GM18951 (cell line): ENCODE results near the gene TNFRSF9.
"Not testable (repeated sequence)": the region's sequence is repeated elsewhere in the genome, so short reads cannot be mapped to it uniquely, and the experiment has no call there.

Source experiments
- POLR2A ChIP-seq: IDR thresholded peaks from 4 replicates; pipeline ENCODE4 v1.6.1; 2011; ENCODE audit warnings: mild to moderate bottlenecking; ENCODE audit not compliant: insufficient read length, insufficient read depth; ENCODE audit errors: extremely low read depth
- in situ Hi-C: fragments of 300-500 bp; cut with MboI; formaldehyde crosslinking; loops from one replicate; pipeline ENCODE4 v1.12.0; 2022; ENCODE audit warnings: low sequenced_read_pairs, mixed read lengths, inconsistent platforms; ENCODE audit not compliant: unreplicated experiment

TNFRSF9 gene

DNA sequence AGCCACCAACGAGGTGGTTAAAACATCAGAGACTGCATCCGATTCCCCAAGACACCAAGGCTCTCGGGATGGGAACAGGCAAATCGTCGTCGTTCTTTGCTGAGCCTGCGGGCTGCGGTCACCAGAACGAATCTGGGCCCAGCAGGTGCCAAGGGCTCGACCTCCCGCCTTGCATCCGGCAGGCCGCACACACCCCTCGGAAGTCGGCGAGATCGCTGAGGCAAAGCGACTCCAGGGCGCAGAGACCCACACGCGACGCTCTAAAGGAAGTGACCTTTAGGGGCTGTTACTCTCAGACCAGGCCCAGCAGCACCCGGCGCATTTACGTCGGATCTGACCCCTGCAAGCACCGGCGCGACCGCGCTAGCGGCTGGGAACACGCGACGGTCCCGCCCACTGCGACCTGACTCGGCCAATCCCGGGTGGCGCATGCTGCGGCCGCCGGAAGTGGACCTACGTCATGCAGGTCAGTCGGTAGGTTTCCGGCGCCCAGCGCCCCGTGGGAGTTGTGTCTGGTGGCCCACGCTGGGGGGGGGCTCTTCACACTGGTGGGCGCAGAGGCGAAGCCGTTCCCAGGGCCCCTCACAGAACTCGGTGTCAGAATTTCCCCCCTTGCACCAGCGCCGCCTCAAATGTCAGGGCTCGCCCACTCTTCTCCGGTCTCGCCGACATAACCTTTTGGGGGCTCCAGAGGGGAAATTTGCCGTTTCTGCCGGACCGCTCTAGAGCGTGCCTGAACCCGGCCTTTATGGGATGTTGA lies 13.4 kb upstream of the TNFRSF9 start:
- in situ Hi-C loops = no loop called here
- peak; percentile 85 for TF ChIP-seq POLR2A

DNA sequence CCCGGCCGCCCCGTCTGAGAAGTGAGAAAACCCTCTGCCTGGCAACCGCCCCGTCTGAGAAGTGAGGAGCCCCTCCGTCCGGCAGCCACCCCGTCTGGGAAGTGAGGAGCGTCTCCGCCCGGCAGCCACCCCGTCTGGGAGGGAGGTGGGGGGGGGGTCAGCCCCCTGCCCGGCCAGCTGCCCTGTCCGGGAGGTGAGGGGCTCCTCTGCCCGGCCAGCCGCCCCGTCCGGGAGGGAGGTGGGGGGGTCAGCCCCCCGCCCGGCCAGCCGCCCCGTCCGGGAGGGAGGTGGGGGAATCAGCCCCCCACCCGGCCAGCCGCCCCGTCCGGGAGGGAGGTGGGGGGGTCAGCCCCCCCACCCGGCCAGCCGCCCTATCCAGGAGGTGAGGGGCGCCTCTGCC lies 12.2 kb upstream of the TNFRSF9 start:
- in situ Hi-C loops = not testable (repeated sequence)

DNA sequence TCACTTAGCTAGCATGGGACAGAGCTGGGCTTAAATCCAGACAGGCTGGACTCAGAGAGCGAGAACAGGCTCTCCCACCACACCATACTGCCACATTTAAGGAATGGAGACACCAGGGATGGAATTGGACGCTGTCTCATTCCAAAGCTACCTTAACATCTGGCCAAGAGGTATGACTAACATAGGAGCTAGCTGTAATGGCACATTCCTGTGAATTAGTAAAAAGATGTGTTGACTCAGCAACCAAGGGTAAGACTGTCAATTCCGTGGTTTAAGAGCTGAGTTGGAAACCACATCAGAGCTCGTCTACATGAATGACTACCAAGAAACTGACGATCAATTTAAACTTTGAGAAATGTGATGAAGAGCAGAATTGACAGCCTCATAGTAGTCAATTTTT lies 8.3 kb upstream of the TNFRSF9 start:
- TF ChIP-seq POLR2A = no peak
- in situ Hi-C loops = no loop called here

DNA sequence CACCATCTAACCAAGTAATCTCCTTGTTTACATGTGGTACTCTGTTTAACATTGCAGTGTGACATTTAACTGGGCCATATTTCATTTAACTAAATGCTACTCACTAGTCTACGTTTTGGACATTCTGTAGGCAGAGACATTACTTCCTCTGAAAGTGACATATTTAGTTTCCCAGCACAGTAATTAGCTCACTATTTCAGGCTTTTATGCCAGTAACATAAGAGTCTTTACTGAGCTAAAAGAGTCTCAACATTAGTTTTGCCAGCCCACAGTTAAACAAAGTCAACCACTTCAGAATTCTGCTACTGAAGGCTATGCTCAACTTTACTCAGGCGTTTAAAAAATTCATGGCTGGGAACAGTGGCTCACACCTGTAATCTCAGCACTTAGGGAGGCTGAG lies 2.6 kb upstream of the TNFRSF9 start:
- in situ Hi-C loops = no loop called here

DNA sequence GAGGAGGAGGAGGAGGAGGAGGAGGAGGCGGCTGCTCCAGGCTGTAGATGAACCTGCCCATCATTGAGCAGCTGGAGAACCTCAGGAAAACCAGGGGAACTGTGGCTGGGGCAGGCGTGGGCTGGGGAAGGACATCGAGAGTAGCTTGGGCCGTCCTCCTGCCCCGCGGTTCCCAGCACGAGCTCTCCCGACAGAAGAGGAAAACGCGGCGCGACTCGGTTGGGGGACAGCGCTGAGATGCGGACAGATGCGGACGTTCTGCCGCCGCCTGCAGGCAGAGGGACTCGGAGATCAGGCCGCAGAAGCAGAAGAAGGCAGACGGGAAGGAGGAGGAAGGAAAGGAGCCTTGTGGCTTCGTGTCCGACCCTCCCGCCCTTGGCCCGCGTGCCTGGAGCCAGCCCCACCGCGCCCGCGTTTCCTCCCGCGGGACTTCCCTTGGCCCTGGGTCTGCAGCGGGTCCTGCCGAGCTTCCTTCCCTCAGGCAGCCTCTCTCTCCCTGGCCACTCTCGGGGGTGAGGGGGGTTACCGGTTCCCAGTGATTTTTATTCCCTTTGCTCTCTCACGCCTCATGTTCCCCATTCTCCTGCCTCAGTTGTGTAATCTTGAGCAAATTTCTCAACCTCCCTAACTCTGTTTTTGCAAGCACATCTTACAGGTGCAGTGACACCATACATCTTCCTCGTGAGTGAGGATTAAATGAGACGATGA lies 1.7 kb upstream of the TNFRSF9 start:
- no peak for TF ChIP-seq POLR2A
- in situ Hi-C loops = no loop called here

More for the DNA sequence above, 2.6 kb upstream of the TNFRSF9 start:
- no peak for TF ChIP-seq POLR2A

DNA sequence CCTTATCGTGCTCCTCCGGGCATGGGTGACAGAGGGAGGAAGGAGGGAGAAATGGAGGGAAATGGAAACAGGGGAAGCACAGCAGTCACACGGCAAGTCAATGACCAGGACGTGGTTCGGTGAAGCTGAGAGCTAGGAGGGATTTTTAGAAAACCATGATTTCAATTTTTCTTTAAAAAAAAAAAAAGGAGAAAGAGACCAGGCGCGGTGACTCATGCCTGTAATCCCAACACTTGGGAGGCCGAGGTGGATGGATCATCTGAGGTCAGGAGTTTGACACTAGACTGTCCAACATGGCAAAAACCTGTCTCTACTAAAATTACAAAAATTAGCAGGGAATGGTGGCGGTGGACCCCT lies 776 bp upstream of the TNFRSF9 start:
- in situ Hi-C loops = no loop called here
- no peak for TF ChIP-seq POLR2A

DNA sequence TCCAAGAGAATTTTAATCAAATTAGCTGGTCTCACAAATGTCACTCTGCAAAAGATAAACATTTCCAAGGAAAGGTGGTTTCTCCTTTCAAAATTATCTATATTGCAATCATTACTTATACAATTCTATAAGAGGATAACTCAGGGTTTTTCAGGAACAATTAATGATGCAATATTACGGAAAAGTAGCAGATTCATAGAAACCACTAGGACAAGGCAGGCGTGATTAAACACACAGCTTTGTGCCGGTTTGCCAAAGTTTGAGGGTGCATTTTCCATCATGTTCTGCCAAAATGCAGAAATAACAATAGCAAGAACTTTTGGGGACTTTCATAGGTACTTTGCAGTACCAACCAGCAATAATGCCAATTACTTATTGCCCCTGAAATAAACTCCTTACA lies 605 bp downstream of the TNFRSF9 start:
- no peak for TF ChIP-seq POLR2A
- in situ Hi-C loops = no loop called here

DNA sequence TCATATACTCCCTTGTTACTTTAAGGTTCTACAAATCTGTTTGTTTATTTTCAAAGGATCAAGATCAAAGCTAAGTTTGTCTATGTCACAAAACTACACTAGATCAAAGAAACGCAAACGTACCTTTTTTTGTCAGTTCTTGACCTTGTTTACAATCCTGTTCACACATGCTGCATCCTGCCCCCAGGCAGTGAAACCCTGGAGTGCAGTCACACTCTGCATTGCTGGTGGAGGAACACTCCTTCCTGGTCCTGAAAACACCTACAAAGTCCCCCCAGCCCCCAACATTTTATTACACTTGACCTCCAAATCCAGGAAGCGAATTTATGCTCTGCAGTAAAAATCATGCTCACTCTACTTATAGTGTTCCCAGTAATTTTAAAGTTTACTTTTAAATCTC lies 2.6 kb downstream of the TNFRSF9 start:
- TF ChIP-seq POLR2A = no peak
- in situ Hi-C loops = no loop called here

DNA sequence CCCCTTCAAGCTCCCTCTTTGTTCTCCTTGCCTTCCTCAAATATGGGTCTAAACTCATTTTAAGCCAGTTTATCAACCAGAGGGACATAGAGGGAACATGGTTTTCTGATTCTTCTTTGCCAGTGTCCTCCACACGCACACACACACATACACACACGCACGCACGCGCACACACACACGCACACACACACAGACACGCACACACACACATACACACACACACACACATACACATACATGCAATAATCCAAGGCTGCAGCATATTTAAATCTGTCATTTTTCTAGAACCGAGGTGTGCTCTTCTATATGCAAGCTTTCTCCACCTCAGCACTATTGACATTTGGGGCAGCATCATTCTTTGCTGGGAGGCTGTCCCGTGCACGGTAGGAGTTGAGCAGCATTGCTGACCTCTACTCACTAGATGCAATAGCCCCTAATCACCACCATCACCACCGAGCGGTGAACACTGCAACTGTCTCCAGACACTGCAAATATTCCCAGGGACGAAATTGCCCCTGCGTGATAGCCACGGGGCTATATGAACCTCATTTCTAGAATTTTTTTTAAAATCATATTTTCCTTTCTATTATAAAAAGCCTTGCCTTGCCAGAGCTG lies 8.0 kb downstream of the TNFRSF9 start:
- TF ChIP-seq POLR2A = no peak
- in situ Hi-C loops = no loop called here

DNA sequence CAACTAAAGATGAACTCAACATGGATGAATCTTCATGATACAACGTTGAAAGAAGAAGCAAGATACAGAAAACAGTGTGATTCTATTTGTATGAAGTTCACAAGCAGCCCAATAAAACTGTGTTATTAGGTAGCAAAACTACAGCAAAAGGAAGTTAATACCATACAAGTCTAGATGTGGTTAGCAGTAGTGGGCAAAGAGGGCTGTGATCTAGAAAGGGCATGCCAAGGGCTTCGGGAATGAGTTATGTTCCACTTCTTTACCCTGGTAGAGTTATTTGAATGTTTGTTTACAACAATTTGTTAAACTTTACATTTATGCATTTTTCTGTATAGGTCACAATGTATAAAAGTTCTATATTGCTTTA lies 9.2 kb downstream of the TNFRSF9 start:
- no peak for TF ChIP-seq POLR2A
- in situ Hi-C loops = no loop called here

DNA sequence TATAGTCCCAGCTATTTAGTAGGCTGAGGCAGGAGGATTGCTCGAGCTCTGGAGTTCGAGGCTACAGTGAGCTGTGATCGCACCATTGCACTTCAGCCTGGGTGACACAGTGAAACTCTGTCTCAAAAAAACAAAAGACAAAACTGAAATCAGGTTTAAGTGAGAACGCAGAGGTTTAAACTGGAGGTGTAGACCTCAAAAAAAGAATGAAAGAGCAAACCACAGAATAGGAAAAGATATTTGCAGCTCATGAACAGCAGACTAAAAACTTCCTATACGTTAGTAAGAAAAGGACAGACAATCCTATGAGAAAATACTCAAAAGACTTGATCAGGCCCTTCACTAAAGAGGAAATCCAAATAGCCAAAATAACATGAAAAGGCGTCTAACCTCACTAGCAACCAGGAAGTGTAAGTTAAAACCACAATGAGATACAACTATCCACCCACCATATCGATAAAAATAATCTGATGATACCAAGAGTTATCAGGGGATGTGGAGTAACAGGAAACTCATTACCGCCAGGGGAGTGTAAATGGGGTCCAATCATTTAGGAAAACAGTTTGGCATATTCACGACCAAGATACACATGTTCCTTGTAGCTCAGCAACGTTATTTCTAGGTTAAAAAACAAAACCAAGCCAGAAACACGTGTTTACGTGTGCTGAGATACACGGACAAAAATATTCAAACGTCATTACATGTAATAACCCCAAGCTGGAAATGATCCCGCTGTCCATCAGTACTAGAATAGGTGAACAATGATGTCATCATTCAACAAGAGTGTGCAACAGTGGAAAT lies 9.8 kb downstream of the TNFRSF9 start:
- in situ Hi-C loops = no loop called here
- TF ChIP-seq POLR2A = no peak

DNA sequence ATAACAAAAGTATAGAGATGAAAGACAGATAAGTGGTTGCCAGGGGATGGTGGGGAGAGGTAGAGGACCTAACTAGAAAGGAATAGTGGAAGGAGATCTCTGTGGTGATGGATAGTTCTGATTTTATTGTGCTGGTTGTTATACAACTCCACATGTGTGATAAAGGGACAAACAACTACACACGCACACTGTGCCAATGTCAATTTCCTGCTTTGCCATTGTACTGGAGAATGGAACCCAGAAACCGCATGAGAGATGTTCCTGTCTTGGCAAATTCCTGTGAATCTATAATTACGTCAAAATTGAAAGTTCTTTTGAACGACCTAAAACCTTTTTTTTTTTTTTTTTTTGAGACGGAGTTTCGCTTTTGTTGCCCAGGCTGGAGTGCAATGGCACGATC lies 11.0 kb downstream of the TNFRSF9 start:
- in situ Hi-C loops = no loop called here
- TF ChIP-seq POLR2A = no peak

DNA sequence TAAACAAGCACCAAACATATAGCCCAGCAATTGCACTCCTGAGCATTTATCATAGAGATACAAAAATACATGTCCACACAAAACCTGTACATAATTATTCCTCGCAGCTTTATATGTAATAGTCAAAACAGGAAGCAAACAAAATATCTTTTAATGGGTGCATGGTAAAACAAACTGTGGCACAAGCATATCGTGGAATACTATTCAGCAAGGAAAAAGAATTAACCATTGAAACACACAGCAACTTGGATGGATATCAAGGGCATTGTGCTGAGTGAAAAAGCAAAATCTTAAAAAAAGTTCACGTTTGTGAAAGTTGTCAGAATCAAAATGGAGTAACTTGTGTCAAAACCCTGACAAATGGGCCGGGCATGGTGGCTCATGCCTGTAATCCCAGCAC lies 12.4 kb downstream of the TNFRSF9 start:
- no peak for TF ChIP-seq POLR2A
- in situ Hi-C loops = no loop called here

DNA sequence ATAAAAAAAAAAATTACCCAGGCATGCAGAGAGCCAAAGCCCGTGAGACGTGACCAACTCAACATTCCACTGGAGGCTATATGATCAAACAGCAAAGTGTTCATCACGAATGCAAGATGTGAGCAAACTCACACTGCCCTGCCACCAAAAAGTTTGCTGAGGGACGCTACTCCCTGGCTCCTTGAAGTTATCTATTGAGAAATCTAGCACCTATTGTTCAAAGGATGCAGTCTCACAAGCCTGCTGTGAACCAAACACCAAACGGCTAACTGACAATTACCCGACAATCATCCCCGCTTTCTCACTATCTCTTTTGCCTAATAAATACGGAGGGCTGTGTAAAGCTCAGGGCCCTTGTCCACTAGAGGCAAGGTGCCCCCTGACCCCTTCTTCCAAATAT lies 13.6 kb downstream of the TNFRSF9 start:
- in situ Hi-C loops = not testable (repeated sequence)
